Right lung (tissue), 5 donors: ENCODE results near the gene EPHA4. TPM values are rescaled to one million over a fixed set of nuclear protein-coding genes. Genes with fewer than 3 reads are reported as not detected.

Experiments used
- DNase-seq, 2 donors: peaks; one replicate each; pipeline ENCODE4 v3.0.0-alpha.2; 2013
- polyA plus RNA-seq, 5 donors: library from polyadenylated mRNA; unstranded; fragments of 120-200 nt; gene quantifications; one replicate each; pipeline versions ENCODE4 v1.2.1 to v1.2.3, GENCODE V29; 2013; ENCODE audit warnings: inconsistent platforms in 1 of 5, low replicate concordance in 1 of 5; ENCODE audit not compliant: insufficient read length in 5 of 5, insufficient read depth in 1 of 5

The EPHA4 gene
- polyA plus RNA-seq, 5 donors, result 18.6 to 28.5 (median 27.8) TPM

GRCh38 chr2:221444106-221444505 is 128.0 kb downstream of the EPHA4 start:
- DNase-seq, result no peak

- no peak for DNase-seq
These were observed 128.5 kb downstream of the EPHA4 start for GRCh38 chr2:221443645-221444044.

GRCh38 chr2:221442128-221442527 is 130.0 kb downstream of the EPHA4 start:
- no peak for DNase-seq

- peak in 1 of 2 donors; percentile 3 for DNase-seq
These were observed 132.2 kb downstream of the EPHA4 start for GRCh38 chr2:221439761-221440479.

- DNase-seq, result no peak
These were observed 135.0 kb downstream of the EPHA4 start for GRCh38 chr2:221437056-221437455.

- DNase-seq, result no peak
These were observed 136.9 kb downstream of the EPHA4 start for GRCh38 chr2:221435171-221435570.

- no peak for DNase-seq
These were observed 138.0 kb downstream of the EPHA4 start for GRCh38 chr2:221434142-221434541.

GRCh38 chr2:221431477-221431876 is 140.6 kb downstream of the EPHA4 start:
- DNase-seq, result no peak

- DNase-seq, result no peak
These were observed 142.2 kb downstream of the EPHA4 start for GRCh38 chr2:221429741-221430491.

GRCh38 chr2:221428896-221429295 is 143.2 kb downstream of the EPHA4 start:
- DNase-seq, result no peak

- no peak for DNase-seq
These were observed 145.2 kb downstream of the EPHA4 start for GRCh38 chr2:221426929-221427328.

- DNase-seq, result no peak
These were observed 146.2 kb downstream of the EPHA4 start for GRCh38 chr2:221425891-221426290.

GRCh38 chr2:221425353-221425752 is 146.8 kb downstream of the EPHA4 start:
- DNase-seq, result no peak

GRCh38 chr2:221423210-221423804 is 148.8 kb downstream of the EPHA4 start:
- no peak for DNase-seq

- no peak for DNase-seq
These were observed 149.4 kb downstream of the EPHA4 start for GRCh38 chr2:221422516-221423209.

GRCh38 chr2:221420245-221420644 is 151.9 kb downstream of the EPHA4 start:
- DNase-seq, result no peak

GRCh38 chr2:221415789-221416188 is 156.3 kb downstream of the EPHA4 start:
- DNase-seq, result no peak

GRCh38 chr2:221412978-221413377 is 159.1 kb downstream of the EPHA4 start:
- DNase-seq, result no peak

- no peak for DNase-seq
These were observed 161.6 kb downstream of the EPHA4 start for GRCh38 chr2:221410487-221410886.

GRCh38 chr2:221407765-221408164 is 164.3 kb downstream of the EPHA4 start:
- DNase-seq, result no peak

GRCh38 chr2:221405521-221405920 is 166.6 kb downstream of the EPHA4 start:
- no peak for DNase-seq

- no peak for DNase-seq
These were observed 170.0 kb downstream of the EPHA4 start for GRCh38 chr2:221402072-221402471.
